ENCODE measurements around the gene KLF16.

Gene KLF16

GRCh38 chr19:1818549-1819195 is 44.7 kb downstream of the KLF16 start:
- DNase-seq, result no peak

- DNase-seq, result no peak
Measured at GRCh38 chr19:1817553-1818179, 45.7 kb downstream of the KLF16 start.

- DNase-seq, result no peak
Measured at GRCh38 chr19:1816530-1817298, 46.7 kb downstream of the KLF16 start.

- no peak for DNase-seq
Measured at GRCh38 chr19:1815605-1816529, 47.5 kb downstream of the KLF16 start.

GRCh38 chr19:1814833-1815604 is 48.4 kb downstream of the KLF16 start:
- DNase-seq, result no peak

GRCh38 chr19:1814391-1814790 is 49.0 kb downstream of the KLF16 start:
- no peak for DNase-seq

- DNase-seq, result peak in 1 of 2 experiments; percentile 6
Measured at GRCh38 chr19:1813192-1814182, 49.9 kb downstream of the KLF16 start.

GRCh38 chr19:1812426-1813191 is 50.8 kb downstream of the KLF16 start:
- DNase-seq, result peak; percentile 98

GRCh38 chr19:1811942-1812425 is 51.4 kb downstream of the KLF16 start, which contains the start of gene ATP8B3:
ATP8B3 (minus strand) TSS chr19:1812276; CDS start chr19:1811736, 540 bp downstream.
- DNase-seq, result peak; percentile 55 to 60

GRCh38 chr19:1811472-1811894 is 51.9 kb downstream of the KLF16 start:
- DNase-seq, result peak in 1 of 2 experiments; percentile 14

- no peak for DNase-seq
Measured at GRCh38 chr19:1810439-1811160, 52.8 kb downstream of the KLF16 start.

GRCh38 chr19:1809678-1810077 is 53.7 kb downstream of the KLF16 start:
- no peak for DNase-seq

GRCh38 chr19:1808395-1808731 is 55.0 kb downstream of the KLF16 start:
- DNase-seq, result no peak

- DNase-seq, result no peak
Measured at GRCh38 chr19:1807695-1808394, 55.5 kb downstream of the KLF16 start.

GRCh38 chr19:1807030-1807694 is 56.2 kb downstream of the KLF16 start:
- DNase-seq, result no peak

GRCh38 chr19:1806184-1807029 is 57.0 kb downstream of the KLF16 start:
- DNase-seq, result no peak
